IPS-NIHi11 (cell line): Measurements from ENCODE around the gene PXMP2.
"Not testable (repeated sequence)": the region's sequence is repeated elsewhere in the genome, so short reads cannot be mapped to it uniquely, and the experiment has no call there.

Experiments used
- DNase-seq: peaks from one replicate; pipeline ENCODE4 v3.0.0; 2012; ENCODE audit warnings: mixed read lengths, low spot score

PXMP2 gene

DNA sequence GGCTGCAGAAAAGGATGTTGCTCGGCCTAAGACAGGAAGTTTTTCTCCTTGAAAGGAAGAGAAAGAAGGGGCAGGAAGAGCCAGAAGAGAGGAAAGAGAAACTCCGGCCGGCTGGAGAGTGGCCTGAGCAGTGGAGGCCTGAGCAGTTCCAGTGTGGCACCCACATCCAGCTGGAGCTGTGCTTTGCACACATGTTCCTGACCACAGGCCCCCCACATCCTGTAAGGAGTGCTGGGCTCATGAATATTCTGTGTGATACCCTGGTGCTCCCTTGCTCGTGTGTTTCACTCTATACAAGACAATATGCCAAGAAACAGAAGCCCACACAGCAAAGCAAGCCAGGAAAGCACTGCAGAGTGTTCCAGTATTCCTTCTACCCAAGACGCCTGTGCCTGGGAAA is 27.3 kb upstream of the PXMP2 start:
- no peak for DNase-seq

DNA sequence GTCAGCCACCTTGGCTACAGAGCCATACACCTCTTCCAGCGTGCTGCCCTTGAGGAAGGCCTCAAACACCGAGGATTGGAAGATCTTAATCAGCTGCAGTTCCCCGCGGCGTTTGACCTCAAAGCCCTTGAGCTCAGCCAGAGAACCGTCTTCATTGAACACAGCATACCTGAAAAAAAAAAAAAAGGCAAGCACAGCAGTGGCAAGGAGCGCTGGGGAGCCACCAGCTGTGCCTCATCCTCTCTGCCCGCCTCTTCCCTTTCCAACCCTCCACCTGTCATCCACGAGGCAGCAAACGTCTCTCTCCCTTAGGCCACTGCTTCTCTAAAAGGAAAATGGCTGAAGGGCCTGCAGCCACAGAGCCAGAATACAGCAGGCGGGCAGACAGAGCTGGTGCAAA is 26.4 kb upstream of the PXMP2 start:
- DNase-seq = no peak

DNA sequence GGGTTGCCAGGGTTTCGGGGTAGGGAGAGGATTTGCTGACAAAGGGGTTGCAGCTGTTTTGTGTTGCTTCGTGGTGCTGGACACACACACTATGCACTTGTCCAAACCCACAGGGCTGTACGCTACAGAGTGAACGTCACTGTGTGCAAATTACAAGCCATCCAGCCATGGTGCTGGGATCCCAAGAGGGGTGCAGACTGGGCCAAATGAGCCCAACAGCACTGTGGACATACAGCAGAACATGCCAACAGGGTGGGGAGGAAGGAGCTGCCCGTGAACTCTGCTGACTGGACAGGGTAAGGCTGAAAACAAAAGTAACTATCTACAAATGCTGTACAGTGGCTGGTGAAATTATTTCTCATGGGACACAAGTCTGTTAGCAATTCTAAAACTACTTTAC is 25.4 kb upstream of the PXMP2 start:
- no peak for DNase-seq

DNA sequence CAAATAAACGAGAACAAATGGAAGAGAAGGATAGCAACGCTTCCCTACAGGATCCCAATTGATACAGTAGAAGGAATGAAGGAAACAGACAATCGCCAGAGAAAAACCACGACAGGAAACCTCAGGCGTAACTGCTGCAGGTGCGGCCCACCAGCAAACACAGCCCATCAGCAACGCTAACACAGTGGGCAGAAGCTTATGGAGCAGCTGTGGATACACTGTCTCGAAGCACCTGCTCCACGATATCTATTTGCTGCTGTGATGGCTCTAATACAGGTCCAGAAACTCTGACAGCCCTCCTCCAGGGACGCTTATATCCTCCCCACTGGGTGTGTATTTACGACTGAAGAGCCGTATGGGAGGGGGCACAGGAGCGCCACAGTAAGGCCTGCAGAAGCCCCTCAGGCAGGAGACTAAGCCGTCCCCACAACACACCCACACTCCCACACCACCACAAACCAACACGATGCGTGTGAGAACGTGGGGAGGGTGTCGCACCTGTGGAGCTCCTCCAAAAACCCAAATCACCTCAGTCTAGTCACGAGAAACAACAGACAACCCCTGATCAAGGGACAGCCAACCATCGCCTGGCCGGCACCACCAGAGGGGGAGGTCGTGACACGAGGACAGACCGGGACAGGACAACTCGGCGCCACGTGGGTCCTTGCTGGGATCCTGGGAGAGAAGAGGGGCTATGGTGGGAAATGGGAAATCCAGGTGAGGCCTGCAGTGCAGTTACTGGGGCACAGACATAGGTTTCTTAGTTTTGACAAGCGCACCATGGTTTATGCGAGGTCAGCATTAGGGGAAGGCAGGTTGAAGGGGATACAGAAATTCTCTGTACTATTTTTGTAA is 24.3 kb upstream of the PXMP2 start:
- DNase-seq = no peak

- DNase-seq = no peak
Observed at GRCh38 chr12:132664206-132665148, 22.9 kb upstream of the PXMP2 start.

- no peak for DNase-seq
Observed at GRCh38 chr12:132665149-132665491, 22.3 kb upstream of the PXMP2 start.

GRCh38 chr12:132665794-132666193 is 21.6 kb upstream of the PXMP2 start:
- DNase-seq = no peak

DNA sequence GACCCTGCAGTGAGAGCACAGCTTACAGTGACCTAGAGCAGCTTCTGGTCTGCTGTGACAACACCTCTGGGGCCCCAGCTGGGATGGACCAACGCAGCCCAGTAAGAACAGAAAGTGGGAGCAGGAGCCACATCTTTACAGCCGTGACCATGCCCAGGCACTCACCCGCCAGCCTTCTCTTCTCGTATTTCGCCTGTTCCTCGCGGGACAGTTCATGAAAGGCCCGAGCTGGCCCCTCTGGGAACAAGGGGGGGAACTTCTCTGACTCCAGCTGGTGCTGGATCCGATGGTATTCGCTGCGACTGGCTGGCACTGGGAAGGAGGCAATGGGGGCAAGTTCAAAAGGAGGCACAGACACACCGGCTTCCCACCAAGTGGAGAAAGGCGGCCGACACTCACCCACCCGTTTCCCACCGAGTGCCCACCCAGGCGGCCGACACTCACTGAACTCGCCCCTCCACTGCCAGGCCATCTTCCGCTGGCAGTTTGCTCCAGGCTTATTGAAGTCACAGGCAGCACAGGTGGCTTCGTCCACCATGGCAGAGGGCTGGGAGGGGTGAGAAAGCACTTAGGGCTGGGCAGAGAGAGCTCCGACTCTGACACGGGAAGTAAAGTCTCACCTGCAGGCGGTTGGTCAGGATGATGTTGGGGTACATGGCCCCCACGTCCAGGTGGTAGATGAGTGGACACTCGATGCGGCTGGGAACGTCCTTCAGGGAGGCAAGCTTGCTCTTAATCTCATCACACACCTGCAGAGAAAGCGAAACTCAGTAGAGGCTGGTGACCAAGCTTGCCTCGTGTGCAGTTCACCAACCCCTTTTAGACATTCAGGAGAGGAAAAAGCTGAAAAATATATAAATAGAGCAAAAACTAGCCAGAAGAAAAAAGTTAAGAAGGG is 18.9 kb upstream of the PXMP2 start:
- no peak for DNase-seq

- no peak for DNase-seq
Observed at GRCh38 chr12:132669166-132669879, 18.1 kb upstream of the PXMP2 start.

- no peak for DNase-seq
Observed at GRCh38 chr12:132672116-132672515, 15.3 kb upstream of the PXMP2 start.

- no peak for DNase-seq
Observed at GRCh38 chr12:132672678-132673077, 14.7 kb upstream of the PXMP2 start.

- no peak for DNase-seq
Observed at GRCh38 chr12:132673288-132674179, 13.9 kb upstream of the PXMP2 start.

- DNase-seq = no peak
Observed at GRCh38 chr12:132674561-132674960, 12.8 kb upstream of the PXMP2 start.

DNA sequence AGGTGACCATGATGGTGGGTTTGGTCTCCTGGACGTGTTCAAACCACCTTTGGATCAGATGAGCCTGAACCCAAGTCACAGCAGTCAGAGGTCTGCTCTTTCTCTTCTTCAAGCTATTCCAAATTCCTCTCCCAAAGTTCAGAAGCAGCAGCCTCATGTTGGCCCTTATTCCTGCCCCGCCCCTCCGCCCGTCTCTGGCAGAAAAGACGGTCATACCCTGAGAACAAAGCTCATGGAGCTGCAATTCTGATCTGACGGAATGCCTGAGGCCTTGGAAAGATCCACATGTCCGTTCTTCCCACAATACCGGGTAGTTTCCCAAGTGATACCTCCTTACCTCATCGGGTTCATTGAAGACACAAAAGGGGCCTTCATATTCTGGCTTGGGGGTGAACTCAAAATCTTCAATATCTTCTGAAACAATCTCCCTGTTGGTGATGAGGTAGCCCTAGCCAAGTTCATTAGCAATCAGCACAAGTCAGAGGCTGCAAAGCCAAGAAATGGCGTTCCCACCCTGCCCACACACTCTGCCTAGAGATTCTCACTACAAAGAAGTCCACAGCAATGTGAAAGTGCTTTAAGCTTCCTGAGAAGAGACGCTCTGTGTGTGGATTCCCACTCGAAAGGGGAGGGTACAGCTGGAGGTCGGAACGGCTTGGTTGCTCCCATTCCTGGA is 11.5 kb upstream of the PXMP2 start:
- no peak for DNase-seq

GRCh38 chr12:132677492-132677891 is 9.9 kb upstream of the PXMP2 start:
- DNase-seq = no peak

- DNase-seq = no peak
Observed at GRCh38 chr12:132685400-132685799, 2.0 kb upstream of the PXMP2 start.

GRCh38 chr12:132686825-132687210 is 569 bp upstream of the PXMP2 start:
- DNase-seq = no peak

- no peak for DNase-seq
Observed at GRCh38 chr12:132689227-132689626, 1.8 kb downstream of the PXMP2 start.

- no peak for DNase-seq
Observed at GRCh38 chr12:132690112-132690511, 2.7 kb downstream of the PXMP2 start.

GRCh38 chr12:132692030-132692429 is 4.6 kb downstream of the PXMP2 start:
- not testable (repeated sequence) for DNase-seq
